ENCODE data around the gene FBXO46.

DNA sequence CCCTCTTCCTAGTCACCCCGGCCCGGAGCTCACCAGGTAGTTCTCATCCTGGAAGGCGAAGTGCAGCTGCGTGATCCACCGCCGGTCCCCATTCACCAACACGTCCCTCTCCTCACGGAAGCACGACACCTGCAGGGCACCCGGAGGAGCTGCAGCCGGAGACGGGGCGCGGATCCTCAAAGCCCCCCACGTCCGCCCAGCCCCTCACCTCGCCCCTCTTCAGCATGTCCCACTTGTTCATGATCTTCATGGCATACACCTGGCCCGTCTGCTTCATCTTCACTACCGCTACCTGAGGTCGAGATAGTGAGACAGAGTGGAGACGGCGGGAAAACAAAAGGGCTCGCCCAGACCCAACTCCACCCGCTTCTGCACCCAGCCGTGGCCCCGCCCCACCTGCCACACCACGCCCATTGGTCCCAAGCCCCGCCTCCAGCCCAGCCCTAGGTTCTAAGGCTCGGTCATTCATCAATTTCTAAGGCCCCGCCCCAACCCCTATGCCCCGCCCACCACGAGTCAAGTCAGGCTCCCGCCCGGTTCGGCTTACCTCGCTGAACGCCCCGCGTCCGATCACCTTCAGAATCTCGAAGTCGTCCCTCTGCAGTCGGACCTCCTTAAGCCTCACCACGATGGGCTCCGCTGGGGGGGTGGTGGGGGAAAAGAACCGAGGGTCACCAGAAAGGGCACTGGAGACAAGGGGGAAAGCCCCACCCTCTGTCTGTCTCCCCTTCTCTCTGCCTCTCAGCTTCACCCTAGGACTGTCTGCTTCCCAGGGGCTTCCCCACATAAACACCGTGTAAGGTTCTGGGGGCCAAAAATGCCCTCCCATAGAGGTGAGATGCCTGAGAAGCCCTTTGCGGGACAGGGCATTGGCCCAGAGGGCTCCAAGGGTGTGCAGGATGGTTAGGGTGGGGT, 48.8 kb upstream of the FBXO46 start:
- TF ChIP-seq POLR2A (IDR thresholded peaks at IDR 0.05), result no peak
- TF ChIP-seq, protein P1, sequence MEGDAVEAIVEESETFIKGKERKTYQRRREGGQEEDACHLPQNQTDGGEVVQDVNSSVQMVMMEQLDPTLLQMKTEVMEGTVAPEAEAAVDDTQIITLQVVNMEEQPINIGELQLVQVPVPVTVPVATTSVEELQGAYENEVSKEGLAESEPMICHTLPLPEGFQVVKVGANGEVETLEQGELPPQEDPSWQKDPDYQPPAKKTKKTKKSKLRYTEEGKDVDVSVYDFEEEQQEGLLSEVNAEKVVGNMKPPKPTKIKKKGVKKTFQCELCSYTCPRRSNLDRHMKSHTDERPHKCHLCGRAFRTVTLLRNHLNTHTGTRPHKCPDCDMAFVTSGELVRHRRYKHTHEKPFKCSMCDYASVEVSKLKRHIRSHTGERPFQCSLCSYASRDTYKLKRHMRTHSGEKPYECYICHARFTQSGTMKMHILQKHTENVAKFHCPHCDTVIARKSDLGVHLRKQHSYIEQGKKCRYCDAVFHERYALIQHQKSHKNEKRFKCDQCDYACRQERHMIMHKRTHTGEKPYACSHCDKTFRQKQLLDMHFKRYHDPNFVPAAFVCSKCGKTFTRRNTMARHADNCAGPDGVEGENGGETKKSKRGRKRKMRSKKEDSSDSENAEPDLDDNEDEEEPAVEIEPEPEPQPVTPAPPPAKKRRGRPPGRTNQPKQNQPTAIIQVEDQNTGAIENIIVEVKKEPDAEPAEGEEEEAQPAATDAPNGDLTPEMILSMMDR (IDR thresholded peaks at IDR 0.05), result peak in 4 of 6 experiments; percentile 26 to 47 (median 35)

Data from thyroid gland (tissue), 4 donors.